ENCODE measurements around the gene BMAL1. TPM values are rescaled to one million over a fixed set of nuclear protein-coding genes. Genes with fewer than 3 reads are reported as not detected.

Gene BMAL1
- total and polyA plus RNA-seq, 2 of the 8 experiments (the other 6 are each of a cell fraction or from before 2014, with no cell fraction given) = 6.8 to 6.9 TPM

DNA sequence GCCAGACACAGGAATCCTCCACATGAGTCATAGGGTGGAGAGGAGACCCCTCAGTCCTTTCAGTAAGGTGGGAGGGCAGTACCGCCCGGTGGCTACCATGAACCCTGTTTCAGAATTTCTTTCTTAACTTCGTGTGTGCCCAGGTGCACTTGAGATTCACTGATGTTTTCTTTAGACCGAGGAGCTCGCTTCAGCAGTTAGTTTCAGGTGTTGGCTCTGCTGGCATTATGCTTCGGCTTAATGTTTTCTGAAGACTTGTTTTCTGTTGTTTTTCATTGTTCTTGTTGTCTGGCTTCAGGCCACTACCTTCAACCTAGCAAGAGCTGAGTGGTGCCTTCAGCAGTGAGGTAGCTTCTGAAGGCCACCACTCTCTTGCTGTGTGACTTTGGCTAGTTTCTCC, 71.5 kb downstream of the BMAL1 start:
- no peaks in the 10 kb centered on the region for H3K27me3 ChIP-seq (replicated peaks in 1 of 4; ENCODE audit: control insufficient read depth in 3 of 4, extremely low read depth in 1 of 4, insufficient read depth in 3 of 4, low read length in 3 of 4)
- no peak overlapping the region for H2AFZ ChIP-seq (ENCODE audit: low read length)
- DNase-seq (ENCODE audit: low read depth in 1 of 2, low spot score in 2 of 2) = no peak
- H4K8ac ChIP-seq (ENCODE audit: extremely low read depth, insufficient read depth, low read length) = no peak overlapping the region
- no peaks in the 10 kb centered on the region for H3K79me1 ChIP-seq (ENCODE audit: low read depth, low read length)
- no peak overlapping the region for H3K23ac ChIP-seq (ENCODE audit: insufficient read length)
- no peak overlapping the region for H3K4me2 ChIP-seq (ENCODE audit: insufficient read depth in 1 of 2, low read depth in 2 of 2, low read length in 2 of 2)
- H3K14ac ChIP-seq (ENCODE audit: insufficient read length) = no peak overlapping the region
- no peak overlapping the region for H2BK15ac ChIP-seq (ENCODE audit: low read length)
- H3K27ac ChIP-seq (ENCODE audit: low read depth, low read length) = no peak overlapping the region
- no peaks in the 10 kb centered on the region for H4K20me1 ChIP-seq (replicated peaks in 1 of 2; ENCODE audit: control insufficient read depth in 1 of 2, insufficient read depth in 2 of 2, low read length in 2 of 2)
- FAIRE-seq = no peak
- no peak overlapping the region for H2BK120ac ChIP-seq (replicated peaks; ENCODE audit: low read depth, low read length)
- H4K5ac ChIP-seq (ENCODE audit: insufficient read length, low read depth, low read length) = no peak overlapping the region
- H3K23me2 ChIP-seq (ENCODE audit: low read depth, low read length) = no peaks in the 10 kb centered on the region
- ChIA-PET CTCF (ENCODE audit: partially characterized antibody) (interaction anchor here (0.7 to 14.6 kb wide), 7 partner anchors 10 to 139 kb away, joined by 3 to 129 read pairs (median 6); no protein-coding TSS in a partner anchor), POLR2A (ENCODE audit: partially characterized antibody) (no interaction called here)
- no peak overlapping the region for H4K91ac ChIP-seq (replicated peaks; ENCODE audit: insufficient read length, low read length)
- no peak overlapping the region for H3K4ac ChIP-seq (replicated peaks; ENCODE audit: insufficient read length, low read depth, low read length)
- H3K79me2 ChIP-seq (ENCODE audit: control insufficient read depth in 1 of 2, insufficient read depth in 2 of 2, low read length in 2 of 2) = no peaks in the 10 kb centered on the region
- H3K4me3 ChIP-seq (ENCODE audit: extremely low read depth in 1 of 4, insufficient read depth in 2 of 4, low read depth in 3 of 4, low read length in 4 of 4) = no peak overlapping the region
- no peak overlapping the region for H2AK5ac ChIP-seq (ENCODE audit: low read depth, low read length)
- H3K36me3 ChIP-seq (ENCODE audit: control insufficient read depth in 2 of 4, insufficient read depth in 4 of 4, low read length in 3 of 4) = no peaks in the 10 kb centered on the region
- no peak overlapping the region for H2BK5ac ChIP-seq (ENCODE audit: low read depth, low read length)
- no peak overlapping the region for H2BK12ac ChIP-seq (ENCODE audit: low read depth, low read length)
- no peak overlapping the region for H2BK20ac ChIP-seq (ENCODE audit: low read length)
- no peak overlapping the region for H3K18ac ChIP-seq (ENCODE audit: extremely low read depth, low read length)
- no peak overlapping the region for H3K9ac ChIP-seq (replicated peaks in 1 of 4; ENCODE audit: extremely low read depth in 1 of 4, low read depth in 3 of 4, low read length in 3 of 4)
- no peak overlapping the region for H3K56ac ChIP-seq (replicated peaks; ENCODE audit: insufficient read length, low read depth, low read length)
- H3K9me3 ChIP-seq (ENCODE audit: insufficient read depth in 2 of 2, low read depth in 1 of 2, low read length in 1 of 2) = no peaks in the 10 kb centered on the region
- no peak for TF ChIP-seq MAFK (IDR thresholded peaks at IDR 0.05; ENCODE audit: low read depth, low read length)
- no peak for TF ChIP-seq RFX5 (IDR thresholded peaks at IDR 0.05; ENCODE audit: borderline replicate concordance, low read depth, low read length)
- no peak for TF ChIP-seq CREB1 (IDR thresholded peaks at IDR 0.05)
- no peak for TF ChIP-seq RAD21 (IDR thresholded peaks at IDR 0.05 in 1 of 2, conservative IDR thresholded peaks at IDR 0.05 in 1 of 2; ENCODE audit: low read depth in 2 of 2, low read length in 2 of 2)
- no peak for TF ChIP-seq ASH2L (IDR thresholded peaks at IDR 0.05; ENCODE audit: low read length)
- no peak for TF ChIP-seq SRF (IDR thresholded peaks at IDR 0.05; ENCODE audit: low read depth, low read length)
- no peak for TF ChIP-seq SAP30 (IDR thresholded peaks at IDR 0.05; ENCODE audit: insufficient read depth, insufficient replicate concordance, low read length)
- TF ChIP-seq JUND (IDR thresholded peaks at IDR 0.05; ENCODE audit: low read length) = no peak
- no peak for TF ChIP-seq BRCA1 (IDR thresholded peaks at IDR 0.05; ENCODE audit: low read depth, low read length)
- TF ChIP-seq, protein P1, sequence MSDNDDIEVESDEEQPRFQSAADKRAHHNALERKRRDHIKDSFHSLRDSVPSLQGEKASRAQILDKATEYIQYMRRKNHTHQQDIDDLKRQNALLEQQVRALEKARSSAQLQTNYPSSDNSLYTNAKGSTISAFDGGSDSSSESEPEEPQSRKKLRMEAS (IDR thresholded peaks at IDR 0.05) = no peak
- WGBS, 2 experiments (ENCODE audit: extremely low coverage in 1 of 2, insufficient coverage in 1 of 2, insufficient read length in 1 of 2, insufficient replicate concordance in 2 of 2, low coverage in 1 of 2, low lambda C conversion rate in 2 of 2, missing lambda C conversion rate in 1 of 2) = 86% methylated on average over 6 of the region's 6 CpGs; no CpG with 5 or more reads in 1 of the 2 experiments
- peaks cover 0 to 2% (median 0%) of the 10 kb centered on the region in 4 experiments; a peak in 2 of 7 replicates for H3K4me1 ChIP-seq (replicated peaks in 1 of 4; ENCODE audit: control insufficient read depth in 3 of 4, insufficient read depth in 4 of 4, low read length in 3 of 4)

All from H1 (cell line).